Kidney epithelial cell (primary cell): ENCODE measurements around the gene ATP4B. TPM values are rescaled to one million over a fixed set of nuclear protein-coding genes. Genes with fewer than 3 reads are reported as not detected.

ENCODE experiments used
- DNase-seq: peaks from one replicate; pipeline ENCODE4 v3.0.0-alpha.2; 2010; ENCODE audit warnings: low read depth
- H3K27me3 ChIP-seq: 2 replicates; pipeline ENCODE4 v1.6.0; 2011; ENCODE audit warnings: low read length; ENCODE audit not compliant: control insufficient read depth, insufficient read depth
- H3K36me3 ChIP-seq: 2 replicates; pipeline ENCODE4 v1.5.1; 2011; ENCODE audit warnings: low read length; ENCODE audit not compliant: control insufficient read depth, insufficient read depth
- H3K4me3 ChIP-seq: 2 replicates; pipeline ENCODE4 v1.5.1; 2011; ENCODE audit warnings: low read depth, mild to moderate bottlenecking, control low read depth, low read length
- CTCF ChIP-seq: IDR thresholded peaks from 2 replicates; pipeline ENCODE4 v1.5.1; 2011; ENCODE audit warnings: mild to moderate bottlenecking, moderate library complexity, low read length, control low read depth, inconsistent platforms; ENCODE audit not compliant: insufficient read depth, poor library complexity, severe bottlenecking
- total RNA-seq: library from RNA; depleted of rRNA; stranded (reverse); fragments of >200 nt; gene quantifications from 2 replicates; pipeline ENCODE4 v1.2.3, GENCODE V29; 2015

Gene ATP4B
- total RNA-seq, 1 donor from 2014 or later = not detected

DNA sequence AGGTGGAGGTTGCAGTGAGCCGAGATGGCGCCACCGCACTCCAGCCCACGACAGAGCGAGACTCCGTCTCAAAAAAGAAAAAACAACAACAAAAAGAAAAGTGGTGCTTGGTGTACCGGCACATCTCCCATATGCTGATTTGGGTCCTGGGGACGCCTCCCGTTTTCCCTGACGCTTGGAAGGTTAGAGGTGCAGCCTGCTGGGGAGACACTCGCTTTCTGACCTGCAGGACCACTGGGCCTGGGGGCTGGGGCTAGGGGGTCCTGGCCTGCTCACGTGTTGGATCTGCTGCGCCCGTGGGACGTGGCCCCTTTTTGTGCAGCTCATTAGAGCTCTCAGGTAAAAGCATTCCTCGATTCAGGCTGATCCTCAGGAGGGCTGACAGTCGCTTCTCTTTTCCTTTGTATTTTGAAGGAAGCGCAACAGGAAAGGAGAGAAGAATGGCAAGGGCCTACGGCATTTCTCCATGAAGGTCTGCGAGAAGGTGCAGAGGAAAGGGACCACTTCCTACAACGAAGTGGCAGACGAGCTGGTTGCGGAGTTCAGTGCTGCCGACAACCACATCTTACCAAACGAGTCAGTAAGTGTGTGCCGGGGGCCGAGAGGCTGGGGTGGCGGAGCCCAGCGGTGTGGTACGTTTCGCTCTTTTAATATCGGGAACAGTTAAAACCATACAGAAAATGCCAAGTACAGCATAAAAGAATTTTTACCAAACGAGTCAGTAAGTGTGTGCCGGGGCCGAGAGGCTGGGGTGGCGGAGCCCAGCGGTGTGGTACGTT, 25.1 kb downstream of the ATP4B start:
- no peak overlapping the region for H3K4me3 ChIP-seq
- H3K27me3 ChIP-seq = no peaks in the 10 kb centered on the region
- DNase-seq = no peak
- H3K36me3 ChIP-seq = no peaks in the 10 kb centered on the region
- no peak for TF ChIP-seq CTCF

GRCh38 chr13:113631341-113632095, 26.5 kb downstream of the ATP4B start:
- Histone ChIP-seq H3K4me3 (no peak overlapping the region), H3K27me3 (no peaks in the 10 kb centered on the region), H3K36me3 (no peaks in the 10 kb centered on the region)
- DNase-seq = no peak
- TF ChIP-seq CTCF = no peak

GRCh38 chr13:113630804-113631203, 27.2 kb downstream of the ATP4B start:
- no peaks in the 10 kb centered on the region for H3K27me3 ChIP-seq
- no peaks in the 10 kb centered on the region for H3K36me3 ChIP-seq
- no peak overlapping the region for H3K4me3 ChIP-seq
- TF ChIP-seq CTCF = no peak
- DNase-seq = no peak

DNA sequence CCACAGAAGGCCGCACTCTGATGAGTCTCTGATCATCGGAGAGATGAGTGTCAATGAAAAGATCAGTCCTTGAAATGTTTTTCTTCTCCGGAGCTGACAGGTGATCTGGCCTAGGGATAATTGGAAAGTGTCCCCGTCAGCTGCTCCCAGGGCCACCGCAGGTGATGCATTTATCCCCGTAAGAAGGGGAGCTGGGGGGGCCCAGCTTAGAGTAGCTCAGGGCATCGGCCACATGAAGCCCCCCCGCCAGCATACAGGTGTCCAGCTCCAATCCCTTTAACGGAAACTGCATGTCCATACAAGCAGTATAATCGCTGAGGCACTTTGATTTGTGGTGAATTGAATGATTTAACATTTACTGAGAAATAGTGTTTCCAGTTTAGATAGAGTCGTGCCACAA, 27.7 kb downstream of the ATP4B start:
- no peaks in the 10 kb centered on the region for H3K27me3 ChIP-seq
- H3K4me3 ChIP-seq = no peak overlapping the region
- no peak for TF ChIP-seq CTCF
- no peak for DNase-seq
- H3K36me3 ChIP-seq = no peaks in the 10 kb centered on the region

DNA sequence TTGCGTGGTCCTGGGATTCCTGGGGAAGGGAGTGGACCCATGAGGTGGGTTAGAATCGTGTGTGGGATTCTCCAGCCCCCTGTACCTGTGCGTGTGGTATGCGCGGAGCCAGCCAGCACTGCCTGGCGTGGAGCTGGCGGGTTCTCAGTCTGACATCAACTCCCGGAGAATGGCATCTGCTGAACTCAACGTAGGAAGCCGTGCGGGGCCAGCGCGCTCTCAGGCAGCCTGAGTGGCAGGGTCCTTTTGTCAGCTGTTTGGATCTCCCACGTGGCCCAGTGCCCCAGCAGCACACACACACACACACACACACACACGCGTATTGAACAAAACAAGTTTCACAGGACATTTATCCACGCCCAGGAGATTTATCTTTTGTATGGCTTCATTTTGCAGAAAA, 28.1 kb downstream of the ATP4B start:
- TF ChIP-seq CTCF = no peak

More for the DNA sequence above, 28.1 kb downstream of the ATP4B start:
- no peak overlapping the region for H3K4me3 ChIP-seq
- DNase-seq = no peak
- no peaks in the 10 kb centered on the region for H3K27me3 ChIP-seq
- H3K36me3 ChIP-seq = no peaks in the 10 kb centered on the region
